ENCODE results near the gene NCAPD3. TPM values are rescaled to one million over a fixed set of nuclear protein-coding genes. Genes with fewer than 3 reads are reported as not detected.

Gene NCAPD3
- total RNA-seq, 1 donor, result 17.0 TPM

DNA sequence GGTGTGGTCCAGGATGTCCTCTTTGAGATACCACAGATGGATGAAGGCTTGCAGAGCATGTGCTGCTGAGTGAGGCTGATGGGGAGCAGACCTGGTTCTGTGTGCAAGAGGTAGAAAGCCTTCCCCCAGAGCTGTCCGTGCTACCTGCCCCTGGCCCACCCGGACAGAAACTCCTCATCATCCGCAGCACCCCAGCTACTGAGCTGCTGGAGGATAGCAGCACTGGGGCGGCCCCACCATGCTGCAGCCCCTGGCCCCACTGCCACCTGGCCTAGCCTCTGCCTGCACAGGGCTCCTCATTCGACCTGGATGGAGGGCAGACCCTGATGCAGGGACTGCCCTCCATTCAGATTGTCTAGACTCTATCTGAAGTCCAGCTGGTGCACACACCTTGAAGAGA lies 50.5 kb downstream of the NCAPD3 start:
- H3K4me1 ChIP-seq (ENCODE audit: insufficient read depth, low read length), result no peaks in the 10 kb centered on the region
- no peaks in the 10 kb centered on the region for H3K27me3 ChIP-seq (ENCODE audit: insufficient read depth, low read length)
- H3K4me3 ChIP-seq (ENCODE audit: low read length), result no peak overlapping the region
- H3K9me3 ChIP-seq (ENCODE audit: low read depth, low read length), result no peaks in the 10 kb centered on the region

DNA sequence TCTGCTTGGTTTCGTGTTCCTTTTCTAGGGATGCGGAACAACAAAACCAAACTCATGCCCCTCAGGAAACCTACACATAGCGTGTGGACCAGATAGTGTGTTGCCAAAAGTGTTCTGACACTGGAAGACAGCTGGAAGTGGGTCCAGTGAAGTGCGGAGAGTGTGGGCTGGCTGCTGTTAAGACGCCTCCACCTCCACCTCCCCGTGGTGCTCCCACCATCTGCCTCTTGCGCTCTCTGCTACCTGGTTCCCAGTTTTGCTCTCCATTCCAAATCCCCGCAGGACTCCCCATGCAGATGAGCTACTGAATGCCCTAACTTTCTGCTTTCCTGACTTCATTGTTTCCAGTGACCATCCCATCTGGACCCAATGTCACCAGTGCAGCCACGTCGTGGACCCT lies 51.8 kb downstream of the NCAPD3 start:
- Histone ChIP-seq H3K27me3 (ENCODE audit: insufficient read depth, low read length) (no peaks in the 10 kb centered on the region), H3K9me3 (ENCODE audit: low read depth, low read length) (no peaks in the 10 kb centered on the region), H3K4me3 (ENCODE audit: low read length) (no peak overlapping the region)

DNA sequence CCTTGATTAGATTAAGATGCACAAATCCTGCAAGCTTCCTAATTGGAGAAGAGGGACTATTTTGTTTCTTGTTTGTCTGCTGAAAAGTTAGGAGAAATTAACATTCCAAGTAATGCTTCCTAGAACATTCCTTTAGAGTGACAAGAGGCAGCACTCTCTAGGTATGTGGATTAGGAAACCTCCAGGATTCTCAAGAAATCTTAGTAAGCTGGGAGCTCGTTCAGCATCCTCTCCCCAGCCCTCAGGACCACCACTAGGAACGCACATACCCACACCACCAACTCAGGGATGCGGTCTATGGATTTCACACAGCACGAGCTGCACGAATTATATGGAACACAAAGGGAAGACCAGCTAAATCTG lies 52.9 kb downstream of the NCAPD3 start:
- Histone ChIP-seq H3K9me3 (ENCODE audit: low read depth, low read length) (no peaks in the 10 kb centered on the region), H3K4me1 (ENCODE audit: insufficient read depth, low read length) (no peaks in the 10 kb centered on the region), H3K4me3 (ENCODE audit: low read length) (no peak overlapping the region), H3K27me3 (ENCODE audit: insufficient read depth, low read length) (no peaks in the 10 kb centered on the region)

More for the DNA sequence above, 51.8 kb downstream of the NCAPD3 start:
- H3K4me1 ChIP-seq (ENCODE audit: insufficient read depth, low read length), result no peaks in the 10 kb centered on the region

DNA sequence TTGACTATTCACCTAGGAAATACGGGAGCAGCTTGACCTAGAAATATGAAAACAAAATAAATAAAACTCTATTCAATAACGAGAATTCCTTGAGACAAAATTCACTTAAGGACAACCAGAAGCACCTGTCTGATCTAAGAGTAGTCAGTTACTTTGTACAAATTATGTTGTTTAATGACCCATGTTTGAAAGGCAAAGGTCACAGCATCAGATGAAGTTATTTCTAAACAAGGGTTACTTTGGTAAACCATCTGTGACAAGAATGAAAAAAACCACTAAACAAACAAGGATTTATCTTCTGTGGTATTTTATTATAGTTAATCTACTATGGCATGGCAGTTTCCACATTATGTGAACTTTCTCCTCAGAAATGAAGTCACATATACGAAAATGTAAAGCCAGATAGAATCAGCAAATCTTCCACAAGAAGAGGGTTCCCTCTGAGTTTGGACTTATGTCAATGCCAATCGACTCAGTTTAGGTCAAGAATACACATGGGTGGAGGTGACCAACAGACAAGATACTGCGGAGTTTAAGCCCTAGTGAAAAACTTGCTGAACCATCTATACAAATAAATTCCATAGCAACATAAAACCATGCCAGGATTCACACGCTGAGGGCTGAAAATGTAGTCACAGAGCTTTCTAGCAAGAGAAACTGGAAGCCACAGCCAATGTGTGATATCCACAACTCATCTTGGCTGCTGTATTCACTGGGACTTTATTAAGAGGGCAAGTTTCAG lies 53.4 kb downstream of the NCAPD3 start:
- H3K4me3 ChIP-seq (ENCODE audit: low read length), result no peak overlapping the region
- no peaks in the 10 kb centered on the region for H3K27me3 ChIP-seq (ENCODE audit: insufficient read depth, low read length)
- H3K9me3 ChIP-seq (ENCODE audit: low read depth, low read length), result no peaks in the 10 kb centered on the region
- H3K4me1 ChIP-seq (ENCODE audit: insufficient read depth, low read length), result no peaks in the 10 kb centered on the region

DNA sequence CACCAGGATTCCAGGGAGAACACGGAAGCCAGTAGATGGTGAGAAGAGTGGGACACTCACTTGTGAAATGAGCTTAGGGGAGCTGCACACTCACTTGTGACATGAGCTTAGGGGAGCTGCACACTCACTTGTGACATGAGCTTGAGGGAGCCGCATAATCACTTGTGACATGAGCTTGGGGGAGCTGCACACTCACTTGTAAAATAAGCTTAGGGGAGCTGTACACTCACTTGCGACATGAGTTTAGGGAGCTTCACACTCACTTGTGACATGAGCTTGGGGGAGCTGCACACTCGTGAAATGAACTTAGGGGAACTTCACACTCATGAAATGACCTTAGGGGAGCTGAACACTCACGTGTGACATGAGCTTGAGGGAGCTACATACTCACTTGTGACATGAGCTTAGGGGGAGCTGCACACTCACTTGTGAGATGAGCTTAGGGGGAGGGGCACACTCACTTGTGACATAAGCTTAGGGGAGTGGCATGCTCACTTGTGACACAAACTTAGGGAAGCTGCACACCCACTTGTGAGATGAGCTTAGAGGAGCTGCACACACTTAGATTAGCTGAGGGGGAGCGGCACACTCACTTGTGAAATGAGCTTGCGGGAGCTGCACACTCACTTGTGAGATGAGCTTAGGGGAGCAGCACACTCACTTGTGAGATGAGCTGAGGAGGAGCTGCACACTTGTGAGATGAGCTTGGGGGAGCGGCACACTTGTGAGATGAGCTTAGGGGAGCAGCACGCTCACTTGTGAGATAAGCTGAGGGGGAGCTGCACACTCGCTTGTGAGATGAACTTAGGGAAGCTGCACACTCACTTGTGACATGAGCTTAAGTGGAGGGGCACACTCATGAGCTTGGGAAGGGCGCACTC lies 59.0 kb downstream of the NCAPD3 start:
- H3K4me3 ChIP-seq (ENCODE audit: low read length), result no peak overlapping the region
- no peaks in the 10 kb centered on the region for H3K4me1 ChIP-seq (ENCODE audit: insufficient read depth, low read length)
- no peaks in the 10 kb centered on the region for H3K27me3 ChIP-seq (ENCODE audit: insufficient read depth, low read length)
- H3K9me3 ChIP-seq (ENCODE audit: low read depth, low read length), result no peaks in the 10 kb centered on the region

DNA sequence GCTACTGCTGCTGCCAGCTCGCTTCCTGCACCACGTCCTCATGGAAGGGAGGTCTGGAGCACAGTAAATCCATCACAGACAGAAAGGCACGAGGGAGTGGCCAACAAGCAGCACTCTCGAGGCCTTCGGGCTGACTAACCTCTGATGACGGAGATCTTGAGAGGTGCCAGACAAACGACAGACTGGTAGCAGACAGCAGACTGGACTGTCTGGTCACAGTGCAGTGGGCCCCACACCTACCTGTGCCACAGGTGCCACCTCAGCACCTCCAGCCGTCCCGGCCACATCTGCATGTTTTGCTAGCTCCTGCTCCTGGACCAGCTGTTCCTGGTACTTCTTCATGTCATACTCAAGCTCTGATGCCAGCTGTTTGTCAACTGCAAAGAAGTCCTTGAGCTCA lies 64.1 kb downstream of the NCAPD3 start:
- H3K4me3 ChIP-seq (ENCODE audit: low read length), result no peak overlapping the region
- H3K4me1 ChIP-seq (ENCODE audit: insufficient read depth, low read length), result no peaks in the 10 kb centered on the region
- no peaks in the 10 kb centered on the region for H3K27me3 ChIP-seq (ENCODE audit: insufficient read depth, low read length)
- H3K9me3 ChIP-seq (ENCODE audit: low read depth, low read length), result no peaks in the 10 kb centered on the region

DNA sequence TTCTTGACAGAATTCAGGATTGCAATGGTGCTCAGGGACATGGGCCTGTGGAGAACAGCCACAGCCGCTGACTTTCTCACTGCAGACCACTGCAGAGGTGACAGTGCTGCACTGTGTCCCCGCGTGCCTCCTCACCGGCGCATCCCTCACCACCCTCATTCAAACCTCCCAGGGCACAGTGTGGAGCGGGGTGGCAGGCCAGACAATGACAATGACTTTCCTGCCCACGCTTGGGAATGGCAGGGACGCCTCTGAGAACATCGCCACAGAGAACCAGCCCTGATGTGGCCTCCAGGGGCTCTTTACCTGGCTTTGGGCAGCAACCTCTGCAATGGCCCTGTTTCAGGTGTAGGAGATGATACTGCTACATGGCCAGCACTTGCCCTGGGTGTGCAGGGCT lies 65.7 kb downstream of the NCAPD3 start:
- Histone ChIP-seq H3K4me3 (ENCODE audit: low read length) (no peak overlapping the region), H3K27me3 (ENCODE audit: insufficient read depth, low read length) (no peaks in the 10 kb centered on the region), H3K9me3 (ENCODE audit: low read depth, low read length) (no peaks in the 10 kb centered on the region), H3K4me1 (ENCODE audit: insufficient read depth, low read length) (no peaks in the 10 kb centered on the region)

DNA sequence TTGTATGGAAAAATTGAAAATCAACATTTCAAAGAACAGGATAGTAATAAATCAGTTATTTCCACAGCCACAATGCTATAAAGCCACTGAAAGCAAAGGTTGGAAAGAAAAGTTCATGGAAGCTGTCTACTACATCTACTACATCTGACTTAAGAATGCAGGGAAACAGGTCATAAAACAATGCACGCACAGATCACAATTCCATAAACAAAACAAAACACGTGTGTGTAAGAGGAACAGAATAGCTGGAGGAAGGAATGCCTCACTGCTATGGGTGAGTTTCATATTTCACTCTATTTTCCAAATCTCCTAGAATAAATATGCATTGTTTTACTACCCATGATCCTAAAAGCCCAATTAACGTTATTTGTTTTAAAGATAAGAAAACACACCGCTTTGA lies 66.3 kb downstream of the NCAPD3 start:
- Histone ChIP-seq H3K9me3 (ENCODE audit: low read depth, low read length) (no peaks in the 10 kb centered on the region), H3K4me3 (ENCODE audit: low read length) (no peak overlapping the region), H3K27me3 (ENCODE audit: insufficient read depth, low read length) (no peaks in the 10 kb centered on the region), H3K4me1 (ENCODE audit: insufficient read depth, low read length) (no peaks in the 10 kb centered on the region)

DNA sequence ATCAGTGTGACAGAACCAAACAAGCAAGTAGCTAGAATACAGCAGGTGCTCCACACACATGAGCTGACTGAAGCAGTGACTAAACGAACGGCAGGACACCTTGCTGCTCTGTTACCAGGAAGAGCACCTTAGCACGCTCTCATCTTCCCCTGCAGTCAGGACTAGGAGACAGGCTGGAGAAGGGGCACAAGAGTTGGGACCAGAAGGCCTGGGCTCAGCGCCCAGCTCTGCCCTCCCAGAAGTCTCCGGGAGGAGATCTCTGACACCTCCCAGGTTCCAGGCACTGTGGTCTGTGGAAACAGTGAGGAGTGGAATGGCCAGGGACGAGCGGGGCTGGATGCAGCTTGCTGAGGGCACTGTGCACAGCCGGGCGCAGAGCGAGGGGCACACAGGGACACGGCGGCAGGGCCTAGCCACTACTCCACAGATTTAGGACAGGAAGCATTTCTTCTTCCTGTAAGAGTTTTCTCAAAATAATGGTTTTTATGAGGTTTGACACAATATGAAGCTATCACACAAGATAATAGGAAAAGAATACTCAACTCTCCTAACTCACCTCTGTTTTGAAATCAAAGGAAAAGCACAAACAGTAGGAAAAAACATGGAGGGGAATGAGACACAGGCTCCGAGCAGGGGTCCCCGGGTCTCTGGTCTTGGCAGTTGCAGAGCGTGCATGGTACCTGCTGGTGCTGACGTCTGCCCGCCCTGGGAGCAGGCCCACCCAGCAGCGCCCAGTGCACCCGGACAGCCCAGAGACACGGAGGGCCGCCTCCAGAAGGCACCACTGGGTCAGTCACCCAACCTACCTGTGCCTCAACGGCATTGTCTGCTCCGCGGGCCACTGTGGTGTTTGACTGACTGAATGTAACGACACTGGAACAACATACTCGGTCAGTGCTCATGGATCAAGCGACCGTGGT lies 67.6 kb downstream of the NCAPD3 start:
- no peaks in the 10 kb centered on the region for H3K27me3 ChIP-seq (ENCODE audit: insufficient read depth, low read length)
- no peaks in the 10 kb centered on the region for H3K9me3 ChIP-seq (ENCODE audit: low read depth, low read length)
- no peaks in the 10 kb centered on the region for H3K4me1 ChIP-seq (ENCODE audit: insufficient read depth, low read length)
- no peak overlapping the region for H3K4me3 ChIP-seq (ENCODE audit: low read length)

DNA sequence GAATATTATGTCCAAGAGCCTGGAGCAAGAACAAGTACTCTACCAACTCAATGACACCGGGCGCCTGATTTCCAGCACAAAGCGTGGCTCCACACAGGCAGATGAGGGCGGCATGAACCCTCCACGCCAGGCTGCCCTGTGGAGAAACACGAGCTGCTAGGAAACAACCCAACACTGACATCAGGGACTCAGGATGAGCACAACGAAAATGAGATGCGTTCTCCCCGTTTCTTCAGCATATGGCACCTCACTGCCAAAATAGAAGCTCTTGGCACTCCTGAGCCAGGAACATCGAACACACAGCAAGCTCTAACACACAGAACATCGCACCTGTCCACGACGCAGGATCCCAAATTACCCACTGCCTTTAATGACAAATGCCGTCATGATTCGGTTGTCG lies 68.3 kb downstream of the NCAPD3 start:
- Histone ChIP-seq H3K4me3 (ENCODE audit: low read length) (no peak overlapping the region), H3K9me3 (ENCODE audit: low read depth, low read length) (no peaks in the 10 kb centered on the region), H3K27me3 (ENCODE audit: insufficient read depth, low read length) (no peaks in the 10 kb centered on the region), H3K4me1 (ENCODE audit: insufficient read depth, low read length) (no peaks in the 10 kb centered on the region)

DNA sequence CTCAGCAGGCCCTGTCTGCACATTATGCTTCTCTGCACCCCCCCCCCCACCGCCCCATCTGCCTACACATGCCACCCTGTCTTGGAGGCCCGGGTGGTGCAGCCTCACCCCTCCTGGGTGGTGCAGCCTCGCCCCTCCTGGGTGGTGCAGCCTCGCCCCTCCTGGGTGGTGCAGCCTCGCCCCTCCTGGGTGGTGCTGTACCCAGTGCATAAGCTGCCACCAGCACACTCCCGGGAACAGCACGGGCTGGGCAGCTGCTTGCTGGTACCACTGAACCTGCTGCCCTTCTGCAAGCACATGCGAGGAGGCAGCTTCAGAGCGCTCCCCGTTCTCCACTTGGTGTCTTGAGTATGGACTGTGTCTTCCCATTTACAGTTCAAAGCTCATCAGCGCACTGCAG lies 69.3 kb downstream of the NCAPD3 start:
- no peak overlapping the region for H3K4me3 ChIP-seq (ENCODE audit: low read length)
- H3K9me3 ChIP-seq (ENCODE audit: low read depth, low read length), result no peaks in the 10 kb centered on the region
- H3K4me1 ChIP-seq (ENCODE audit: insufficient read depth, low read length), result no peaks in the 10 kb centered on the region
- no peaks in the 10 kb centered on the region for H3K27me3 ChIP-seq (ENCODE audit: insufficient read depth, low read length)

DNA sequence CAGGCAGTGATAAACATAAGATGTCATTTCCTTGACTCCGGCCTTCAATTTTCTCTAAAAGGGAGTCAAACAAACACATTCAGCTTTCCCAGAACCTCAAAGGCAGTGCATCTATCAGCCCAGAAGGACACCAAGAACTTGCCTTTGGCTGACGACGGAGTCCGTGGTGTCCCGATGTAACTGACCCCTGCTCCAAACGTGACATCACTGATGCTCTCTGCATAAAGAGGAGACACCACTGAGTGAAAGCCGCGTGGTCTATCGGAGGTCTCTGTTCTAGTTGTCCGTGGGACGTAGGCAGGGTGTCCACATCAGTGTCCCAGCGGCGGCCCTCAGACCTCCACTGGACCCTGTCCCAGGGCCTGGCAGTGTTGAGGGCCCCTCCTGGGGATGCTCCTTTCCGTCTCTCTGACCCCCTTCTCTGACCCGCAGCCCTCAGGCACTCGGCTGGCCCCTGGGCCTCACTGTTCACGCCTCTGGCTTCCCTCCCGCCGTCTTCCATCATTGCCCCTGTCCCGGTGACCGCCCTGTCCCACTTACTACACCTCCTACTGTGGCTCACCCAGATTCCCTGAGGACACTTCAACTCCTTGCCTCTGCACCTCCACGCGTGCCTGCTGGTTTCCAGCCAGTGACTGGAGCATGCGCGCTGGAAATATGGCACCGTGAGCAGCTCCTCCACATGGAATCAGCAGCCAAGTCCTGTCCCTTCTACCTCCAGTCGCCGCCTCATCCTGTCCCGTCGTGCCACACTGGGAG lies 70.4 kb downstream of the NCAPD3 start:
- Histone ChIP-seq H3K4me1 (ENCODE audit: insufficient read depth, low read length) (no peaks in the 10 kb centered on the region), H3K9me3 (ENCODE audit: low read depth, low read length) (no peaks in the 10 kb centered on the region), H3K27me3 (ENCODE audit: insufficient read depth, low read length) (no peaks in the 10 kb centered on the region), H3K4me3 (ENCODE audit: low read length) (no peak overlapping the region)

DNA sequence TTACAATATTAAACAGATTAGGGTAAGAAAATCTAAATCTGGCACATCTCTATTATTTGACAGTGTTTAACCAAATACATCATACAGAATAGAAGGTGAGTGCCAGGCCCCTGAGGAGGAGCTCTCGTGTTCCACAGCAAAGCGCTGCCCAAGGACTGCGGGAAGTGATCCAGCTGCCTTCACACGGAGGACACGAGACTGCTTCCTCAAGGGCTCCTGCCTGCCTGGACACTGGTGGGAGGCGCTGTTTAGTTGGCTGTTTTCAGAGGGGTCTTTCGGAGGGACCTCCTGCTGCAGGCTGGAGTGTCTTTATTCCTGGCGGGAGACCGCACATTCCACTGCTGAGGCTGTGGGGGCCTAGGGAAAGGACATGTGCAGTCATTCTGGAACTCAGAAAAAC lies 71.1 kb downstream of the NCAPD3 start:
- H3K4me3 ChIP-seq (ENCODE audit: low read length), result no peak overlapping the region
- no peaks in the 10 kb centered on the region for H3K4me1 ChIP-seq (ENCODE audit: insufficient read depth, low read length)
- no peaks in the 10 kb centered on the region for H3K27me3 ChIP-seq (ENCODE audit: insufficient read depth, low read length)
- no peaks in the 10 kb centered on the region for H3K9me3 ChIP-seq (ENCODE audit: low read depth, low read length)

DNA sequence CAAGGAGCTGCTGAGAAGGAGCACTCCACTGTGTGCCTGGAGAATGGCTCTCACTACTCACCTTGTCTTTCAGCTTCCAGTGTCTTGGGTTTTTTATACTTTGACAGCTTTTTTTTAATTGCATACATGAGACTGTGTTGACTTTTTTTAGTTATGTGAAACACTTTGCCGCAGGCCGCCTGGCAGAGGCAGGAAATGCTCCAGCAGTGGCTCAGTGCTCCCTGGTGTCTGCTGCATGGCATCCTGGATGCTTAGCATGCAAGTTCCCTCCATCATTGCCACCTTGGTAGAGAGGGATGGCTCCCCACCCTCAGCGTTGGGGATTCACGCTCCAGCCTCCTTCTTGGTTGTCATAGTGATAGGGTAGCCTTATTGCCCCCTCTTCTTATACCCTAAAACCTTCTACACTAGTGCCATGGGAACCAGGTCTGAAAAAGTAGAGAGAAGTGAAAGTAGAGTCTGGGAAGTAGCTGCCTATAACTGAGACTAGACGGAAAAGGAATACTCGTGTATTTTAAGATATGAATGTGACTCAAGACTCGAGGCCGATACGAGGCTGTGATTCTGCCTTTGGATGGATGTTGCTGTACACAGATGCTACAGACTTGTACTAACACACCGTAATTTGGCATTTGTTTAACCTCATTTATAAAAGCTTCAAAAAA lies 72.6 kb downstream of the NCAPD3 start:
- no peak overlapping the region for H3K4me3 ChIP-seq (ENCODE audit: low read length)
- H3K27me3 ChIP-seq (ENCODE audit: insufficient read depth, low read length), result no peaks in the 10 kb centered on the region
- no peaks in the 10 kb centered on the region for H3K4me1 ChIP-seq (ENCODE audit: insufficient read depth, low read length)
- no peaks in the 10 kb centered on the region for H3K9me3 ChIP-seq (ENCODE audit: low read depth, low read length)

Measured in mononuclear cell (primary cell).